ENCODE data around the gene SLC9A4.

The SLC9A4 gene

GRCh38 chr2:102502576-102502975 lies 29.6 kb downstream of the SLC9A4 start:
- DNase-seq, result no peak

GRCh38 chr2:102504833-102505232 lies 31.8 kb downstream of the SLC9A4 start:
- DNase-seq (no peak), ATAC-seq (no peak)

More at GRCh38 chr2:102502576-102502975, 29.6 kb downstream of the SLC9A4 start:
- no peak for ATAC-seq

GRCh38 chr2:102505290-102505689 lies 32.3 kb downstream of the SLC9A4 start:
- ATAC-seq (no peak), DNase-seq (no peak)

GRCh38 chr2:102506743-102507142 lies 33.7 kb downstream of the SLC9A4 start:
- DNase-seq, result no peak
- ATAC-seq, result no peak

GRCh38 chr2:102508863-102509262 lies 35.8 kb downstream of the SLC9A4 start:
- DNase-seq (no peak), ATAC-seq (no peak)

GRCh38 chr2:102509749-102510148 lies 36.7 kb downstream of the SLC9A4 start:
- DNase-seq (no peak), ATAC-seq (peak; percentile 76)

- no peak for ATAC-seq
These were observed 38.0 kb downstream of the SLC9A4 start for GRCh38 chr2:102510791-102511575.

GRCh38 chr2:102512161-102512560 lies 39.1 kb downstream of the SLC9A4 start:
- ATAC-seq, result no peak
- no peak for DNase-seq

More at GRCh38 chr2:102510791-102511575, 38.0 kb downstream of the SLC9A4 start:
- no peak for DNase-seq

GRCh38 chr2:102513355-102513939 lies 40.4 kb downstream of the SLC9A4 start:
- DNase-seq (no peak), ATAC-seq (no peak)

- ATAC-seq (no peak), DNase-seq (no peak)
These were observed 41.2 kb downstream of the SLC9A4 start for GRCh38 chr2:102514061-102514785.

GRCh38 chr2:102515851-102516250 lies 42.8 kb downstream of the SLC9A4 start:
- ATAC-seq (no peak), DNase-seq (no peak)

GRCh38 chr2:102518170-102518569 lies 45.1 kb downstream of the SLC9A4 start:
- no peak for DNase-seq
- no peak for ATAC-seq

GRCh38 chr2:102520009-102520408 lies 47.0 kb downstream of the SLC9A4 start:
- DNase-seq, result no peak
- ATAC-seq, result peak; percentile 49

GRCh38 chr2:102520801-102521200 lies 47.8 kb downstream of the SLC9A4 start:
- no peak for ATAC-seq
- no peak for DNase-seq

GRCh38 chr2:102522162-102522561 lies 49.1 kb downstream of the SLC9A4 start:
- no peak for ATAC-seq
- no peak for DNase-seq

GRCh38 chr2:102522890-102523289 lies 49.9 kb downstream of the SLC9A4 start:
- no peak for DNase-seq
- ATAC-seq, result no peak

GRCh38 chr2:102523651-102524050 lies 50.6 kb downstream of the SLC9A4 start:
- DNase-seq (no peak), ATAC-seq (no peak)

- ATAC-seq (no peak), DNase-seq (no peak)
These were observed 54.1 kb downstream of the SLC9A4 start for GRCh38 chr2:102527086-102527485.

GRCh38 chr2:102538491-102538890 lies 65.5 kb downstream of the SLC9A4 start:
- ATAC-seq, result no peak
- no peak for DNase-seq

GRCh38 chr2:102540882-102541281 lies 67.9 kb downstream of the SLC9A4 start:
- ATAC-seq, result no peak
- no peak for DNase-seq

- ATAC-seq (no peak), DNase-seq (no peak)
These were observed 71.2 kb downstream of the SLC9A4 start for GRCh38 chr2:102544182-102544581.

GRCh38 chr2:102547462-102547861 lies 74.4 kb downstream of the SLC9A4 start:
- ATAC-seq (no peak), DNase-seq (no peak)

- ATAC-seq (no peak), DNase-seq (no peak)
These were observed 76.0 kb downstream of the SLC9A4 start for GRCh38 chr2:102549027-102549426.

All from stimulated activated naive CD8-positive, alpha-beta T cell treated with anti-CD3 and anti-CD28 coated beads, Interleukin-15, Interleukin-2, amounts not matched to agents 100 U/mL and 50 U/mL, for 24 hours (primary cell).